Bronchial epithelial cell (primary cell): ENCODE results near the gene SAPCD2. TPM values are rescaled to one million over a fixed set of nuclear protein-coding genes. Genes with fewer than 3 reads are reported as not detected.

Experiments
- DNase-seq: peaks from one replicate; pipeline ENCODE4 v3.0.0-alpha.2; 2010; ENCODE audit warnings: low read depth
- FAIRE-seq: peaks from 2 replicates; lab custom pipeline; 2011; peaks lifted over from hg19 to GRCh38; lab: Jason Lieb, UNC
- H3K27me3 ChIP-seq: 2 replicates; pipeline ENCODE4 v1.5.1; 2011; ENCODE audit warnings: low read length; ENCODE audit not compliant: control insufficient read depth, insufficient read depth
- H3K36me3 ChIP-seq: 2 replicates; pipeline ENCODE4 v1.5.1; 2011; ENCODE audit warnings: low read length; ENCODE audit not compliant: control insufficient read depth, insufficient read depth
- H3K4me3 ChIP-seq: 2 replicates; pipeline ENCODE4 v1.5.1; 2011; ENCODE audit warnings: mild to moderate bottlenecking, low read depth, low read length, control low read depth
- total RNA-seq: library from RNA; depleted of rRNA; stranded (reverse); fragments of >200 nt; gene quantifications from 2 replicates; pipeline ENCODE4 v1.2.1, GENCODE V29; 2014
- TF ChIP-seq, protein P1 (sequence below): IDR thresholded peaks from 2 replicates; pipeline ENCODE4 v1.5.1; 2011; ENCODE audit warnings: mild to moderate bottlenecking, moderate library complexity, low read length, control low read depth, inconsistent platforms; ENCODE audit not compliant: insufficient read depth, severe bottlenecking

SAPCD2 gene
- total RNA-seq, 1 donor from 2014 or later: 0.26 TPM

DNA sequence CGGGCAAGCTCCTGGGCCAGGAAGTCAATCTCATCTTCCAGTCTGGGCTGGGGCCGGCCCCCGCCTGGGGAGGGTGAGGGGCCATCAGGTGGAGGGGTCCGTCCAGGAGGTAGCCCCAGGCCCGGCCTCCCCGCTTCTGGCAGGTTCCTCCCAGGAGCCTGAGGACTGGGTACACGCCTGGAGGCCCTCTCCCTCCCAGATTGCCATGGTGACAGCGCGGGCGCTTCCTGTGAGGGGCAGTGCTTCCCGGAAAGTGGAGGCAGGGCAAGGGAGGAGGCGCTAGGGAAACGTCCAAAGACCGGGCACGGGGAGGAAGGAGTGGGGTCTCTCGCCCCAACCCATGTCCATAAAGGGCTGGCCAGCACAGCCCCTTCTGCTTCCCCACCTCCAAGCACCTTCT is 29.2 kb downstream of the SAPCD2 start:
- FAIRE-seq (no peak), DNase-seq (no peak)
- Histone ChIP-seq H3K36me3 (peaks cover 6% of the 10 kb centered on the region), H3K4me3 (no peak overlapping the region), H3K27me3 (no peaks in the 10 kb centered on the region)
- TF ChIP-seq, protein P1, sequence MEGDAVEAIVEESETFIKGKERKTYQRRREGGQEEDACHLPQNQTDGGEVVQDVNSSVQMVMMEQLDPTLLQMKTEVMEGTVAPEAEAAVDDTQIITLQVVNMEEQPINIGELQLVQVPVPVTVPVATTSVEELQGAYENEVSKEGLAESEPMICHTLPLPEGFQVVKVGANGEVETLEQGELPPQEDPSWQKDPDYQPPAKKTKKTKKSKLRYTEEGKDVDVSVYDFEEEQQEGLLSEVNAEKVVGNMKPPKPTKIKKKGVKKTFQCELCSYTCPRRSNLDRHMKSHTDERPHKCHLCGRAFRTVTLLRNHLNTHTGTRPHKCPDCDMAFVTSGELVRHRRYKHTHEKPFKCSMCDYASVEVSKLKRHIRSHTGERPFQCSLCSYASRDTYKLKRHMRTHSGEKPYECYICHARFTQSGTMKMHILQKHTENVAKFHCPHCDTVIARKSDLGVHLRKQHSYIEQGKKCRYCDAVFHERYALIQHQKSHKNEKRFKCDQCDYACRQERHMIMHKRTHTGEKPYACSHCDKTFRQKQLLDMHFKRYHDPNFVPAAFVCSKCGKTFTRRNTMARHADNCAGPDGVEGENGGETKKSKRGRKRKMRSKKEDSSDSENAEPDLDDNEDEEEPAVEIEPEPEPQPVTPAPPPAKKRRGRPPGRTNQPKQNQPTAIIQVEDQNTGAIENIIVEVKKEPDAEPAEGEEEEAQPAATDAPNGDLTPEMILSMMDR: no peak

DNA sequence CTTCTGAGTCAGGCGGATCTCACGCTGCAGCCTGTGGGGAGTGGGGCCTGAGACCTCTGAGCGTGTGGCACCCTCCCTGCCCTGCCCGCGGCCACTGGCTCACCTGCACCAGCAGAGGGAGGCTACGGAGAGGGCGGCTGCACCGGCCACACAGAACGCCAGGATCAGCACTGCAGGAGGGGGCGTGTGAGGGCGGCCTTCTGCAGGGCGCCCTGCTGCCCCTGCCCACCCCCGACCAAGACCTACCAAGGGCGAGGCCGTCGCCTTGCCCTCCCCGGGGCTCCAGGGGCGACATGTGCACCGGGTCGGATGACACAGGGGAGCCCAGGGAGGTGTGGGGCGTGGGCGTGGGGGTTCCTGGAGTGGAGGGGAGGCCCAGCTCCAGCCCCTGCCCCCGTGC is 29.8 kb downstream of the SAPCD2 start:
- no peak overlapping the region for H3K4me3 ChIP-seq
- TF ChIP-seq, protein P1: no peak
- FAIRE-seq (no peak), DNase-seq (no peak)
- H3K36me3 ChIP-seq: peaks cover 6% of the 10 kb centered on the region
- no peaks in the 10 kb centered on the region for H3K27me3 ChIP-seq

DNA sequence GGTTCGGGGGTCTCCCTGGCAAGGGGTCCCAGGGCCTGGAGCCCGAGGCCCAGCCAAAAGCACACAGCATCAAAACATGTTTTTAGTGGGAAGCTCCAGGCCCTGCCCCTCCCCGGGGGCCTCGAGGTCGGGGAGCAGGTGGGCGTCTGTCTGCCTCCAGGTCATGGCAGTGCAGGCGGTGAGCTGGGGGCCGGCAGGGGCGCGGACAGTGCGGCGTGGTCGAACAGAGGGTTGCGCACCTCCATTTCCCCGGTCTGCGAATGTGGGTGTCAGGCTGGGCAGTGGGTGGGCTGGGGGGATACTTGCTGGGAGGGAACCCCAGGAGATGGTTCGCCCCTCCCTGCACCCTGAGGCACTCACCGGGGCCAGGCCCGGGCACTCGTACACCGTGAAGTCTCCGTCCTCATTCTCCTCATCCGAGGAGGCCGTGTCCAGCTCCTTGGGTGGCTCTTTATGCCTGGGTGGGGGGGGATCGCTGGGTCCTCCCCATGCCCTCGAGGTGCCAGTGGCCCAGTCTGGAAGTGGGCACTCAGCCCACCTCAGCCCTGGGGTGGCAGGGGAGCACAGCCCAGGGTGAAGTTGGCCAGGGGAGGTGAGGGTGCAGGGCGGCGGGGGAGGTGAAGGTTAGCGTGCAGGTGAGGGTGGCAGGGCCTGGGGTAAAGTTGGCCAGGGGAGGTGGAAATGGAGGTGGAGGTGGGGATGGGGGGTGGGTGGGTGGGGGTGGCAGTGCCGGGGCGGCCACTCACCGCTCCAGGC is 30.6 kb downstream of the SAPCD2 start:
- FAIRE-seq: no peak
- Histone ChIP-seq H3K36me3 (peaks cover 6% of the 10 kb centered on the region), H3K27me3 (no peaks in the 10 kb centered on the region), H3K4me3 (no peak overlapping the region)
- TF ChIP-seq, protein P1: no peak
- no peak for DNase-seq

DNA sequence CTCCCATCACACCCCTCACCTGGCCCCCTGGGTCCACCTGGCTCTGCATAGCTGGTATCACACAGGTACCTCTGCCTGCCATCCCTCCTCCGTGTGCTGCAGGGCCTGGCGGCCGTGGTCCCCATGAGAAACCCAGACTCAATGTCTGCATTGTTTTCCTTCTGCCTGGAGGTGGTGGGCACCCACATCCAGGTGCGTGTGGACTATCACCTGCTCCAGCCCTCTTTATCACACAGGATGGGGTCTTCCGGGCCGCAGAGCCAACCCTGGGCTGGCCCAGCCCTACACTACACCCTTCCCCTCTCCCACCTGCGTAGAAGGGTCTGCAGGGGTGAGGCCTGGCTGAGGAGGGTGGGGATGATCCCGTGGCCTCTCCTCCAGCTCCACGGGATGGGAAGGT is 31.4 kb downstream of the SAPCD2 start:
- H3K27me3 ChIP-seq: no peaks in the 10 kb centered on the region
- H3K36me3 ChIP-seq: peaks cover 6% of the 10 kb centered on the region
- DNase-seq: no peak
- no peak overlapping the region for H3K4me3 ChIP-seq
- TF ChIP-seq, protein P1: no peak
- FAIRE-seq: no peak

DNA sequence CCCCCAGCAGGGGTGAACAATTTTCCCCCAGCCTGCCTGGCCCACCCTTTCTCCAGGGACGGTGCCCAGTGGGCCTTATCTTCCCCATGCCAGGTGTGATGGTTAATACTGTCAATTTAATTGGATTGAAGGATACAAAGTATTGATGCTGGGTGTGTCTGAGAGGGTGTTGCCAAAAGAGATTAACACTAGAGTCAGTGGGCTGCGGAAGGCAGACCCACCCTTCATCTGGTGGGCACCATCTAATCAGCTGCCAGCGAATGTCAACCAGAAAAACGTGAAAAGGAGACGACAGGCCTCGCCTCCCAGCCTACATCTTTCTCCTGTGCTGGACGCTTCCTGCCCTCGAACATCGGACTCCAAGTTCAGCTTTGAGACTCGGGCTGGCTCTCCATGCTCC is 32.9 kb downstream of the SAPCD2 start:
- FAIRE-seq: no peak
- H3K4me3 ChIP-seq: no peak overlapping the region
- peaks cover 4% of the 10 kb centered on the region for H3K36me3 ChIP-seq
- no peak for DNase-seq
- no peaks in the 10 kb centered on the region for H3K27me3 ChIP-seq
- TF ChIP-seq, protein P1: no peak

DNA sequence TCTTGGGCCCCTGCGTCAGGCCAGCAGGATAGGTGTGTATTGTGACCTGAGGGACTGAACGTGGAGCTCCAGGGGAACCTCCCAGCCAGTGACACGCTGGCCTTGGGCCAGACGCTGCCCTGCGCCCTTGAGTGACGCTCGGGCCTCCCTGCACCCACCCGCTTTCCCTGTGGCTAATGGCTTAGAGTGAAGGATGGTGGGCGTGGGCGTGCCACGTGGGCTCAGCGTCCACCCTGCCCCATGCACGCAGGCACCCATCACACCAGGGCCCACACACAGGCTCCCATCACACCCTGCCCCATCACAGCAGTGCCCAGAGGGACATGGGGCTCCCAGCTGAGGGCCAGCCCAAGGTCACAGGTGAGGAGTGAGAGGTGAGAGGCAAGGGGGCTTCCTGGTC is 33.3 kb downstream of the SAPCD2 start:
- no peak for DNase-seq
- FAIRE-seq: no peak
- TF ChIP-seq, protein P1: no peak
- Histone ChIP-seq H3K36me3 (peaks cover 4% of the 10 kb centered on the region), H3K27me3 (no peaks in the 10 kb centered on the region), H3K4me3 (no peak overlapping the region)
